HG03565 (cell line): Measurements from ENCODE around the gene ACBD4.

Experiments
- ATAC-seq: cut with Tn5 transposase; IDR thresholded peaks from one replicate; pipeline ENCODE4 v1.9.1; 2021; ENCODE audit warnings: mild to moderate bottlenecking, moderate library complexity; ENCODE audit not compliant: unreplicated experiment

ACBD4 gene

GRCh38 chr17:45104029-45104428 lies 31.5 kb upstream of the ACBD4 start:
- ATAC-seq = no peak

GRCh38 chr17:45104497-45104896 lies 31.0 kb upstream of the ACBD4 start:
- no peak for ATAC-seq

- no peak for ATAC-seq
These were observed 30.4 kb upstream of the ACBD4 start for GRCh38 chr17:45104907-45105624.

GRCh38 chr17:45106096-45106495 lies 29.4 kb upstream of the ACBD4 start:
- no peak for ATAC-seq

- ATAC-seq = no peak
These were observed 28.9 kb upstream of the ACBD4 start for GRCh38 chr17:45106582-45106981.

GRCh38 chr17:45107293-45108010 lies 28.0 kb upstream of the ACBD4 start:
- ATAC-seq = no peak

- no peak for ATAC-seq
These were observed 27.4 kb upstream of the ACBD4 start for GRCh38 chr17:45108051-45108450.

- ATAC-seq = no peak
These were observed 26.6 kb upstream of the ACBD4 start for GRCh38 chr17:45108595-45109521.

- no peak for ATAC-seq
These were observed 24.5 kb upstream of the ACBD4 start for GRCh38 chr17:45110676-45111611.

- ATAC-seq = no peak
These were observed 23.6 kb upstream of the ACBD4 start for GRCh38 chr17:45111850-45112249.

- ATAC-seq = no peak
These were observed 22.7 kb upstream of the ACBD4 start for GRCh38 chr17:45112559-45113423.

GRCh38 chr17:45113424-45113754 lies 22.1 kb upstream of the ACBD4 start:
- ATAC-seq = no peak

GRCh38 chr17:45114117-45114932 lies 21.2 kb upstream of the ACBD4 start:
- no peak for ATAC-seq

- no peak for ATAC-seq
These were observed 20.4 kb upstream of the ACBD4 start for GRCh38 chr17:45115015-45115625.

GRCh38 chr17:45115871-45116270 lies 19.6 kb upstream of the ACBD4 start:
- ATAC-seq = no peak

GRCh38 chr17:45116434-45117016 lies 19.0 kb upstream of the ACBD4 start:
- no peak for ATAC-seq

GRCh38 chr17:45117334-45117733 lies 18.2 kb upstream of the ACBD4 start:
- no peak for ATAC-seq
